GM23338 (cell line): Measurements from ENCODE around the gene CDKAL1. TPM values are rescaled to one million over a fixed set of nuclear protein-coding genes. Genes with fewer than 3 reads are reported as not detected.

Source experiments
- ATAC-seq: fragments of 200-7000 bp; cut with Tn5 transposase; 3 replicates; pipeline ENCODE4 v1.9.1; 2020
- DNase-seq: peaks from one replicate; pipeline ENCODE4 v3.0.0-alpha.2; 2015; ENCODE audit warnings: low spot score
- H2AFZ ChIP-seq: fragments of 200-600 bp; sonication (generic); 2 replicates; pipeline ENCODE4 v1.8.0; 2016; ENCODE audit warnings: antibody characterized with exemption, mild to moderate bottlenecking, moderate library complexity
- H3F3A ChIP-seq: fragments of 200-600 bp; sonication (generic); replicated peaks from 2 replicates; pipeline ENCODE4 v1.8.0; 2017; ENCODE audit warnings: antibody characterized with exemption, mixed run types, low read depth
- H3K27ac ChIP-seq: fragments of 200-600 bp; sonication (generic); 2 replicates; pipeline ENCODE4 v1.6.1; 2016; ENCODE audit warnings: low read depth
- H3K27me3 ChIP-seq: fragments of 200-600 bp; sonication (generic); 2 replicates; pipeline ENCODE4 v1.8.0; 2016; ENCODE audit warnings: mild to moderate bottlenecking, mixed run types, moderate library complexity; ENCODE audit not compliant: insufficient read depth
- H3K36me3 ChIP-seq: fragments of 200-600 bp; sonication (generic); 2 replicates; pipeline ENCODE4 v1.8.0; 2016; ENCODE audit warnings: mild to moderate bottlenecking; ENCODE audit not compliant: insufficient read depth
- H3K4me1 ChIP-seq: fragments of 200-600 bp; sonication (generic); 2 replicates; pipeline ENCODE4 v1.8.0; 2016; ENCODE audit warnings: mild to moderate bottlenecking, moderate library complexity; ENCODE audit not compliant: insufficient read depth
- H3K4me2 ChIP-seq: fragments of 200-600 bp; sonication (generic); 2 replicates; pipeline ENCODE4 v1.7.1; 2017; ENCODE audit warnings: mixed run types
- H3K4me3 ChIP-seq: fragments of 200-600 bp; sonication (generic); 2 replicates; pipeline ENCODE4 v1.6.1; 2016; ENCODE audit warnings: mixed run types
- H3K79me2 ChIP-seq: fragments of 200-600 bp; sonication (generic); replicated peaks from 2 replicates; pipeline ENCODE4 v1.8.0; 2017; ENCODE audit warnings: mild to moderate bottlenecking; ENCODE audit not compliant: insufficient read depth
- H3K9me2 ChIP-seq: fragments of 200-600 bp; sonication (generic); 2 replicates; pipeline ENCODE4 v1.8.0; 2017; ENCODE audit not compliant: insufficient read depth
- H4K20me1 ChIP-seq: fragments of 200-600 bp; sonication (generic); replicated peaks from 2 replicates; pipeline ENCODE4 v1.8.0; 2017; ENCODE audit warnings: mild to moderate bottlenecking; ENCODE audit not compliant: insufficient read depth
- H3K27ac Mint-ChIP-seq: 2 replicates; pipeline ENCODE4 v1.8.0; 2020; ENCODE audit warnings: inconsistent platforms, mild to moderate bottlenecking, moderate library complexity, mixed read lengths
- H3K27me3 Mint-ChIP-seq: 3 replicates; pipeline ENCODE4 v1.8.0; 2022; ENCODE audit warnings: low read depth, mild to moderate bottlenecking, moderate library complexity, mixed read lengths, inconsistent platforms; ENCODE audit not compliant: insufficient read depth, poor library complexity
- H3K36me3 Mint-ChIP-seq: 3 replicates; pipeline ENCODE4 v1.8.0; 2021; ENCODE audit warnings: low read depth, mild to moderate bottlenecking, inconsistent platforms, moderate library complexity, mixed read lengths
- H3K4me1 Mint-ChIP-seq: 3 replicates; pipeline ENCODE4 v1.8.0; 2020; ENCODE audit warnings: mild to moderate bottlenecking, inconsistent platforms, mixed read lengths
- H3K4me3 Mint-ChIP-seq: 3 replicates; pipeline ENCODE4 v1.8.0; 2021; ENCODE audit warnings: moderate library complexity, mild to moderate bottlenecking, inconsistent platforms, mixed read lengths
- H3K9me3 Mint-ChIP-seq: 3 replicates; pipeline ENCODE4 v1.8.0; 2020; ENCODE audit warnings: moderate library complexity, mild to moderate bottlenecking, inconsistent platforms, mixed read lengths
- CREB1 ChIP-seq: fragments of 250-450 bp; sonication (Bioruptor Pico); IDR thresholded peaks from 2 replicates; pipeline ENCODE4 v1.5.0; 2020; ENCODE audit warnings: low read depth, mild to moderate bottlenecking, moderate library complexity
- CTCF ChIP-seq, 2 experiments: fragments of 200-600 bp in 1 of 2; sonication (generic) in 1 of 2; conservative IDR thresholded peaks; 2 replicates each; pipeline versions ENCODE4 v1.5.1 to v1.6.1; 2016 to 2017; ENCODE audit warnings: antibody characterized with exemption in 2 of 2, low read depth in 2 of 2, mild to moderate bottlenecking in 2 of 2, moderate library complexity in 1 of 2
- ETS1 ChIP-seq: IDR thresholded peaks from 2 replicates; pipeline ENCODE4 v1.6.1; 2016; ENCODE audit warnings: antibody characterized with exemption
- EZH2 ChIP-seq: fragments of 200-600 bp; sonication (generic); IDR thresholded peaks from one replicate; pipeline ENCODE4 v1.8.0; 2017; ENCODE audit warnings: antibody characterized with exemption, mild to moderate bottlenecking, low read depth; ENCODE audit not compliant: unreplicated experiment
- EZH2phosphoT487 ChIP-seq: fragments of 200-600 bp; sonication (generic); IDR thresholded peaks from one replicate; pipeline ENCODE4 v1.8.1; 2018; ENCODE audit warnings: antibody characterized with exemption; ENCODE audit not compliant: unreplicated experiment
- JUNB ChIP-seq: IDR thresholded peaks from one replicate; pipeline ENCODE4 v1.6.1; 2016; ENCODE audit warnings: antibody characterized with exemption; ENCODE audit not compliant: unreplicated experiment
- NANOG ChIP-seq: IDR thresholded peaks from 2 replicates; pipeline ENCODE4 v1.6.1; 2016; ENCODE audit warnings: antibody characterized with exemption, borderline replicate concordance
- POLR2AphosphoS5 ChIP-seq: IDR thresholded peaks from 2 replicates; pipeline ENCODE4 v1.6.1; 2016; ENCODE audit warnings: antibody characterized with exemption, low read depth
- STAT1 ChIP-seq: IDR thresholded peaks from one replicate; pipeline ENCODE4 v1.6.1; 2016; ENCODE audit warnings: antibody characterized with exemption; ENCODE audit not compliant: unreplicated experiment
- ZNF114 ChIP-seq: fragments of 250-450 bp; sonication (Bioruptor Pico); IDR thresholded peaks from 2 replicates; pipeline ENCODE4 v1.5.0; 2020; ENCODE audit warnings: mild to moderate bottlenecking, moderate library complexity
- ZNF331 ChIP-seq: fragments of 250-450 bp; sonication (Bioruptor Pico); IDR thresholded peaks from 2 replicates; pipeline ENCODE4 v1.5.0; 2020; ENCODE audit warnings: low read depth, mild to moderate bottlenecking, moderate library complexity
- polyA plus RNA-seq: library from polyadenylated mRNA; unstranded; fragments of >200 nt; fragmentation: Nextera tagmentation; extraction: Ambion mirVana; gene quantifications from 2 replicates; pipeline ENCODE4 v1.2.1, GENCODE V29; 2016
- total RNA-seq: library from RNA; depleted of rRNA; stranded (reverse); fragments of >200 nt; shearing (Covaris generic); gene quantifications from 2 replicates; pipeline ENCODE4 v1.2.3, GENCODE V29; 2014
- TF ChIP-seq, protein P1 (sequence below): fragments of 250-450 bp; sonication (Bioruptor Pico); IDR thresholded peaks from 2 replicates; pipeline ENCODE4 v1.5.0; 2020; ENCODE audit warnings: mild to moderate bottlenecking, moderate library complexity

CDKAL1 gene
- total and polyA plus RNA-seq, 2 experiments from 2014 or later: 17.8 to 35.0 TPM

DNA sequence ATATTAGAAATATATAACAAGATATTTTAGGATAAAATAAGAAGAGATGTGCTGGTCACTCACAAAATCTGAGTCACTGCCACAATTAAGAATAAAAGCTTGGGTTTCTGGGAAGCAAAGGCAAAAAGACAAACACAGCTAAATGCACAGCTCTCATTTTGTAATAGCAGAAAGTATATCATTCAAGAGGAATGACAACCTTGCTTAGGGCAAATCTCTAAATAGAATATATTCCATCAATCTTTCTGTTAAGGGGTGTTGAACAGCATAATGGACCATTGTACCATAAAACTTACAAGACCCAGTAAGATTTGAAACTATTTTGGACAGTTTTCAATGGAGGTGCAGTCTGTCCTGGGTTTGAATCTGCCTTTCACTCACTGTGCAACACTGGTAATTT, 594.3 kb downstream of the CDKAL1 start:
- no peaks in the 10 kb centered on the region for H3K27me3 ChIP-seq
- H3K36me3 ChIP-seq: no peaks in the 10 kb centered on the region
- H3K27ac Mint-ChIP-seq: no peak overlapping the region
- H3K4me2 ChIP-seq: no peak overlapping the region
- H3K27ac ChIP-seq: no peak overlapping the region
- no peaks in the 10 kb centered on the region for H3K79me2 ChIP-seq
- no peak overlapping the region for H3K4me3 ChIP-seq
- H4K20me1 ChIP-seq: no peaks in the 10 kb centered on the region
- H2AFZ ChIP-seq: no peak overlapping the region
- no peaks in the 10 kb centered on the region for H3K36me3 Mint-ChIP-seq
- no peaks in the 10 kb centered on the region for H3F3A ChIP-seq
- no peaks in the 10 kb centered on the region for H3K9me3 Mint-ChIP-seq
- H3K9me2 ChIP-seq: no peaks in the 10 kb centered on the region
- H3K4me1 ChIP-seq: peaks cover 29% of the 10 kb centered on the region
- no peaks in the 10 kb centered on the region for H3K27me3 Mint-ChIP-seq
- H3K4me1 Mint-ChIP-seq: peaks cover 36% of the 10 kb centered on the region
- no peak for DNase-seq
- ATAC-seq: no peak
- no peak overlapping the region for H3K4me3 Mint-ChIP-seq
- no peak for TF ChIP-seq EZH2phosphoT487
- no peak for TF ChIP-seq CTCF (conservative IDR thresholded peaks at IDR 0.05; ENCODE audit: low read depth in 2 of 2)
- no peak for TF ChIP-seq NANOG
- no peak for TF ChIP-seq ETS1
- no peak for TF ChIP-seq ZNF114 (CRISPR knock-in tag)
- no peak for TF ChIP-seq ZNF331 (CRISPR knock-in tag)
- no peak for TF ChIP-seq POLR2AphosphoS5
- TF ChIP-seq CREB1 (CRISPR knock-in tag): no peak
- TF ChIP-seq JUNB: no peak
- TF ChIP-seq STAT1: no peak
- TF ChIP-seq EZH2: no peak
- TF ChIP-seq, protein P1, sequence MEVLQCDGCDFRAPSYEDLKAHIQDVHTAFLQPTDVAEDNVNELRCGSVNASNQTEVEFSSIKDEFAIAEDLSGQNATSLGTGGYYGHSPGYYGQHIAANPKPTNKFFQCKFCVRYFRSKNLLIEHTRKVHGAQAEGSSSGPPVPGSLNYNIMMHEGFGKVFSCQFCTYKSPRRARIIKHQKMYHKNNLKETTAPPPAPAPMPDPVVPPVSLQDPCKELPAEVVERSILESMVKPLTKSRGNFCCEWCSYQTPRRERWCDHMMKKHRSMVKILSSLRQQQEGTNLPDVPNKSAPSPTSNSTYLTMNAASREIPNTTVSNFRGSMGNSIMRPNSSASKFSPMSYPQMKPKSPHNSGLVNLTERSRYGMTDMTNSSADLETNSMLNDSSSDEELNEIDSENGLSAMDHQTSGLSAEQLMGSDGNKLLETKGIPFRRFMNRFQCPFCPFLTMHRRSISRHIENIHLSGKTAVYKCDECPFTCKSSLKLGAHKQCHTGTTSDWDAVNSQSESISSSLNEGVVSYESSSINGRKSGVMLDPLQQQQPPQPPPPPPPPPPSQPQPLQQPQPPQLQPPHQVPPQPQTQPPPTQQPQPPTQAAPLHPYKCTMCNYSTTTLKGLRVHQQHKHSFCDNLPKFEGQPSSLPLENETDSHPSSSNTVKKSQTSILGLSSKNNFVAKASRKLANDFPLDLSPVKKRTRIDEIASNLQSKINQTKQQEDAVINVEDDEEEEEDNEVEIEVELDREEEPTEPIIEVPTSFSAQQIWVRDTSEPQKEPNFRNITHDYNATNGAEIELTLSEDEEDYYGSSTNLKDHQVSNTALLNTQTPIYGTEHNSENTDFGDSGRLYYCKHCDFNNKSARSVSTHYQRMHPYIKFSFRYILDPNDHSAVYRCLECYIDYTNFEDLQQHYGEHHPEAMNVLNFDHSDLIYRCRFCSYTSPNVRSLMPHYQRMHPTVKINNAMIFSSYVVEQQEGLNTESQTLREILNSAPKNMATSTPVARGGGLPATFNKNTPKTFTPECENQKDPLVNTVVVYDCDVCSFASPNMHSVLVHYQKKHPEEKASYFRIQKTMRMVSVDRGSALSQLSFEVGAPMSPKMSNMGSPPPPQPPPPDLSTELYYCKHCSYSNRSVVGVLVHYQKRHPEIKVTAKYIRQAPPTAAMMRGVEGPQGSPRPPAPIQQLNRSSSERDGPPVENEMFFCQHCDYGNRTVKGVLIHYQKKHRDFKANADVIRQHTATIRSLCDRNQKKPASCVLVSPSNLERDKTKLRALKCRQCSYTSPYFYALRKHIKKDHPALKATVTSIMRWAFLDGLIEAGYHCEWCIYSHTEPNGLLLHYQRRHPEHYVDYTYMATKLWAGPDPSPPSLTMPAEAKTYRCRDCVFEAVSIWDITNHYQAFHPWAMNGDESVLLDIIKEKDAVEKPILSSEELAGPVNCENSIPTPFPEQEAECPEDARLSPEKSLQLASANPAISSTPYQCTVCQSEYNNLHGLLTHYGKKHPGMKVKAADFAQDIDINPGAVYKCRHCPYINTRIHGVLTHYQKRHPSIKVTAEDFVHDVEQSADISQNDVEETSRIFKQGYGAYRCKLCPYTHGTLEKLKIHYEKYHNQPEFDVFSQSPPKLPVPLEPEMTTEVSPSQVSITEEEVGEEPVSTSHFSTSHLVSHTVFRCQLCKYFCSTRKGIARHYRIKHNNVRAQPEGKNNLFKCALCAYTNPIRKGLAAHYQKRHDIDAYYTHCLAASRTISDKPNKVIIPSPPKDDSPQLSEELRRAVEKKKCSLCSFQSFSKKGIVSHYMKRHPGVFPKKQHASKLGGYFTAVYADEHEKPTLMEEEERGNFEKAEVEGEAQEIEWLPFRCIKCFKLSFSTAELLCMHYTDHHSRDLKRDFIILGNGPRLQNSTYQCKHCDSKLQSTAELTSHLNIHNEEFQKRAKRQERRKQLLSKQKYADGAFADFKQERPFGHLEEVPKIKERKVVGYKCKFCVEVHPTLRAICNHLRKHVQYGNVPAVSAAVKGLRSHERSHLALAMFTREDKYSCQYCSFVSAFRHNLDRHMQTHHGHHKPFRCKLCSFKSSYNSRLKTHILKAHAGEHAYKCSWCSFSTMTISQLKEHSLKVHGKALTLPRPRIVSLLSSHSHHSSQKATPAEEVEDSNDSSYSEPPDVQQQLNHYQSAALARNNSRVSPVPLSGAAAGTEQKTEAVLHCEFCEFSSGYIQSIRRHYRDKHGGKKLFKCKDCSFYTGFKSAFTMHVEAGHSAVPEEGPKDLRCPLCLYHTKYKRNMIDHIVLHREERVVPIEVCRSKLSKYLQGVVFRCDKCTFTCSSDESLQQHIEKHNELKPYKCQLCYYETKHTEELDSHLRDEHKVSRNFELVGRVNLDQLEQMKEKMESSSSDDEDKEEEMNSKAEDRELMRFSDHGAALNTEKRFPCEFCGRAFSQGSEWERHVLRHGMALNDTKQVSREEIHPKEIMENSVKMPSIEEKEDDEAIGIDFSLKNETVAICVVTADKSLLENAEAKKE: no peak
